ENCODE results near the gene SCAMP2.

Gene SCAMP2

GRCh38 chr15:74839526-74840395 is 33.4 kb downstream of the SCAMP2 start:
- DNase-seq (no peak), ATAC-seq (ENCODE audit: insufficient read depth, low read depth) (no peak)
- H3K27me3 ChIP-seq (ENCODE audit: insufficient read depth, low read length, poor library complexity), result no peaks in the 10 kb centered on the region
- H3K4me3 ChIP-seq (ENCODE audit: low read depth in 1 of 2, low read length in 2 of 2), result no peak overlapping the region
- H3K9me3 ChIP-seq (ENCODE audit: insufficient read depth, low read length, severe bottlenecking), result no peaks in the 10 kb centered on the region
- H3K36me3 ChIP-seq (ENCODE audit: insufficient read depth, low read length), result peaks cover 45% of the 10 kb centered on the region
- peaks cover 36% of the 10 kb centered on the region for H3K4me1 ChIP-seq (ENCODE audit: insufficient read depth, low read length)
- H3K79me2 ChIP-seq (ENCODE audit: insufficient read depth, low read length), result peaks cover 15% of the 10 kb centered on the region
- H3K27ac ChIP-seq (ENCODE audit: low read length), result no peak overlapping the region
- no peak overlapping the region for H2AFZ ChIP-seq (ENCODE audit: low read depth, low read length)
- no peak overlapping the region for H3K4me2 ChIP-seq (ENCODE audit: insufficient read depth, low read length)
- TF ChIP-seq, protein P1, sequence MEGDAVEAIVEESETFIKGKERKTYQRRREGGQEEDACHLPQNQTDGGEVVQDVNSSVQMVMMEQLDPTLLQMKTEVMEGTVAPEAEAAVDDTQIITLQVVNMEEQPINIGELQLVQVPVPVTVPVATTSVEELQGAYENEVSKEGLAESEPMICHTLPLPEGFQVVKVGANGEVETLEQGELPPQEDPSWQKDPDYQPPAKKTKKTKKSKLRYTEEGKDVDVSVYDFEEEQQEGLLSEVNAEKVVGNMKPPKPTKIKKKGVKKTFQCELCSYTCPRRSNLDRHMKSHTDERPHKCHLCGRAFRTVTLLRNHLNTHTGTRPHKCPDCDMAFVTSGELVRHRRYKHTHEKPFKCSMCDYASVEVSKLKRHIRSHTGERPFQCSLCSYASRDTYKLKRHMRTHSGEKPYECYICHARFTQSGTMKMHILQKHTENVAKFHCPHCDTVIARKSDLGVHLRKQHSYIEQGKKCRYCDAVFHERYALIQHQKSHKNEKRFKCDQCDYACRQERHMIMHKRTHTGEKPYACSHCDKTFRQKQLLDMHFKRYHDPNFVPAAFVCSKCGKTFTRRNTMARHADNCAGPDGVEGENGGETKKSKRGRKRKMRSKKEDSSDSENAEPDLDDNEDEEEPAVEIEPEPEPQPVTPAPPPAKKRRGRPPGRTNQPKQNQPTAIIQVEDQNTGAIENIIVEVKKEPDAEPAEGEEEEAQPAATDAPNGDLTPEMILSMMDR (IDR thresholded peaks at IDR 0.05; ENCODE audit: borderline replicate concordance, extremely low read depth, low read length, poor library complexity, severe bottlenecking), result peak; percentile 25
- no peak for TF ChIP-seq EZH2 (IDR thresholded peaks at IDR 0.05; ENCODE audit: borderline replicate concordance, low read depth, low read length, severe bottlenecking)
- H3K9ac ChIP-seq (ENCODE audit: low read depth, low read length), result no peak overlapping the region
- H4K20me1 ChIP-seq (ENCODE audit: insufficient read depth, low read length), result peaks cover 3% of the 10 kb centered on the region; the same call in 1 of the 2 replicates

DNA sequence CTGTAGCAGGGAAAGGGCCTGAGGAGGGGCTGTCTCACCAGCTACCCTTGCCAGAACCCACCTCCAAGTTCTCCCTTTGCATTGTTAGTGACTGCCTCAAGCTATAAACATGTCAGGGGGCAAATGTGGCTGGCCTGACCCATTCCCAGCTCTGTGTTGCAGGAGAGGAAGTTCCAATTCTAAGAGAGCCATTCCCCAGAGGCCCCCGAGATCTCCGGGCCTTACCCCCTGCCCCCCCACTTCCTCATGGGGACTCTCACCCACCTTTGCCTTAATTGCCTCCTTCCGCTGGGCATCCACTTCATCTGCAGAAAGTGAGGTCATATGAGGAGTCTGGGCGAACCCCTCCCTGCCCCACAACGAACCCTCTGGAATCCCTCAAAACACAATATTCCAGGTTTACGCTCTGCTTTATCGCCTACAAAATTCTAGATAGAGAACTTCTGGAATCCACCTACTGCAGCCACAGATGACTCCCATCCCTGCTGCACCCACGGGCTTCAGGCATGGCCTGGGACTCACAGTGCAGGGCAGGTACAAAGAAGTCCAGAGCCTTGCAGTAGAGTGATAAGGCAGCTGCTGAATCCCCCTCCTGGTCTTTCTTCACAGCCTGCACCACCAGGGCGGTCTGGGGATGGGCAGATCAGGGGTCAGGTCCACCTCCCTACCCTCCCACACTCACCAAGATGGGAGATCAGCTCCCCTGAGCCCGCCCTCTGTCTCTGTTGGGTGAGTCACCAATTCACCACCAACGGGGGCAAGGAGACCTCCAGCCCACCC is 34.2 kb downstream of the SCAMP2 start:
- H2AFZ ChIP-seq (ENCODE audit: low read depth, low read length), result no peak overlapping the region
- TF ChIP-seq, protein P1 (IDR thresholded peaks at IDR 0.05; ENCODE audit: borderline replicate concordance, extremely low read depth, low read length, poor library complexity, severe bottlenecking), result no peak
- TF ChIP-seq EZH2 (IDR thresholded peaks at IDR 0.05; ENCODE audit: borderline replicate concordance, low read depth, low read length, severe bottlenecking), result no peak
- H3K79me2 ChIP-seq (ENCODE audit: insufficient read depth, low read length), result peaks cover 15% of the 10 kb centered on the region
- no peak overlapping the region for H3K27ac ChIP-seq (ENCODE audit: low read length)
- H3K9me3 ChIP-seq (ENCODE audit: insufficient read depth, low read length, severe bottlenecking), result no peaks in the 10 kb centered on the region
- peaks cover 32% of the 10 kb centered on the region for H3K4me1 ChIP-seq (ENCODE audit: insufficient read depth, low read length)
- H3K36me3 ChIP-seq (ENCODE audit: insufficient read depth, low read length), result peaks cover 38% of the 10 kb centered on the region
- H3K4me2 ChIP-seq (ENCODE audit: insufficient read depth, low read length), result no peak overlapping the region
- H3K4me3 ChIP-seq (ENCODE audit: low read depth in 1 of 2, low read length in 2 of 2), result no peak overlapping the region
- ATAC-seq (ENCODE audit: insufficient read depth, low read depth) (no peak), DNase-seq (no peak)
- no peak overlapping the region for H3K9ac ChIP-seq (ENCODE audit: low read depth, low read length)
- H4K20me1 ChIP-seq (ENCODE audit: insufficient read depth, low read length), result peaks cover 3% of the 10 kb centered on the region; the same call in 1 of the 2 replicates
- H3K27me3 ChIP-seq (ENCODE audit: insufficient read depth, low read length, poor library complexity), result no peaks in the 10 kb centered on the region

- Histone ChIP-seq H3K4me3 (ENCODE audit: low read depth in 1 of 2, low read length in 2 of 2) (no peak overlapping the region), H3K4me2 (ENCODE audit: insufficient read depth, low read length) (no peak overlapping the region), H3K79me2 (ENCODE audit: insufficient read depth, low read length) (peaks cover 15% of the 10 kb centered on the region), H3K9me3 (ENCODE audit: insufficient read depth, low read length, severe bottlenecking) (no peaks in the 10 kb centered on the region), H2AFZ (ENCODE audit: low read depth, low read length) (no peak overlapping the region), H3K27ac (ENCODE audit: low read length) (no peak overlapping the region), H4K20me1 (ENCODE audit: insufficient read depth, low read length) (peaks cover 3% of the 10 kb centered on the region; the same call in 1 of the 2 replicates), H3K27me3 (ENCODE audit: insufficient read depth, low read length, poor library complexity) (no peaks in the 10 kb centered on the region), H3K36me3 (ENCODE audit: insufficient read depth, low read length) (peaks cover 38% of the 10 kb centered on the region), H3K4me1 (ENCODE audit: insufficient read depth, low read length) (peaks cover 24% of the 10 kb centered on the region), H3K9ac (ENCODE audit: low read depth, low read length) (no peak overlapping the region)
- DNase-seq, result no peak
- ATAC-seq (ENCODE audit: insufficient read depth, low read depth), result no peak
- TF ChIP-seq, protein P1 (IDR thresholded peaks at IDR 0.05; ENCODE audit: borderline replicate concordance, extremely low read depth, low read length, poor library complexity, severe bottlenecking), result no peak
- no peak for TF ChIP-seq EZH2 (IDR thresholded peaks at IDR 0.05; ENCODE audit: borderline replicate concordance, low read depth, low read length, severe bottlenecking)
Observed at GRCh38 chr15:74838137-74838516, 35.0 kb downstream of the SCAMP2 start.

Measured in DND-41 (cell line).